AG04449 (cell line): Measurements from ENCODE around the gene SLCO2B1.

Experiments
- CTCF ChIA-PET: fragments of 350-600 bp; formaldehyde crosslinking; extraction: SDS; loops from one replicate; lab custom pipeline; 2021; ENCODE audit warnings: antibody characterized with exemption; lab: Yijun Ruan, JAX
- POLR2A ChIA-PET: fragments of 400-600, 350-600 bp; formaldehyde crosslinking; extraction: SDS; loops from one replicate; lab custom pipeline; 2020; ENCODE audit warnings: antibody characterized with exemption, inconsistent platforms; lab: Yijun Ruan, JAX
- DNase-seq: peaks from one replicate; pipeline ENCODE4 v3.0.0-alpha.2; 2010; ENCODE audit warnings: low read depth, low spot score
- H3K4me3 ChIP-seq: 2 replicates; pipeline ENCODE4 v1.5.1; 2011; ENCODE audit warnings: low read depth, mild to moderate bottlenecking, control low read depth, low read length
- CTCF ChIP-seq: IDR thresholded peaks from one replicate; pipeline ENCODE4 v1.5.1; 2011; ENCODE audit warnings: mild to moderate bottlenecking, moderate library complexity, low read length, control low read depth, inconsistent platforms; ENCODE audit not compliant: insufficient read depth; ENCODE audit errors: missing control alignments

SLCO2B1 gene

GRCh38 chr11:75195167-75195962 is 44.5 kb downstream of the SLCO2B1 start:
- ChIA-PET CTCF (interaction anchor here (0.9 to 3.8 kb wide), 8 partner anchors 10 to 266 kb away, joined by 3 to 47 read pairs (median 4); no protein-coding TSS in a partner anchor), POLR2A (no interaction called here)
- H3K4me3 ChIP-seq = no peak overlapping the region
- no peak for TF ChIP-seq CTCF
- no peak for DNase-seq

GRCh38 chr11:75196426-75196825 is 45.5 kb downstream of the SLCO2B1 start:
- CTCF ChIA-PET = interaction anchor here (1.0 to 3.8 kb wide), 8 partner anchors 9 to 267 kb away, joined by 3 to 47 read pairs (median 4); no protein-coding TSS in a partner anchor
- H3K4me3 ChIP-seq = no peak overlapping the region
- no peak for DNase-seq
- POLR2A ChIA-PET = interaction anchor here (0.7 kb wide), 1 partner anchor 225 kb away, joined by 4 read pairs; no protein-coding TSS in a partner anchor
- no peak for TF ChIP-seq CTCF

- TF ChIP-seq CTCF = no peak
- no peak for DNase-seq
- H3K4me3 ChIP-seq = no peak overlapping the region
- ChIA-PET CTCF (interaction anchor here (3.8 kb wide), 1 partner anchor 7 kb away, joined by 47 read pairs; no protein-coding TSS in a partner anchor), POLR2A (no interaction called here)
Measured at GRCh38 chr11:75197512-75198277, 46.8 kb downstream of the SLCO2B1 start.

GRCh38 chr11:75198278-75198973 is 47.5 kb downstream of the SLCO2B1 start:
- ChIA-PET CTCF (interaction anchor here (20.3 kb wide), 1 partner anchor 46 kb away, joined by 252 read pairs; the partner anchor contains the start of gene TPBGL), POLR2A (no interaction called here)
- no peak for TF ChIP-seq CTCF
- H3K4me3 ChIP-seq = no peak overlapping the region
- no peak for DNase-seq

GRCh38 chr11:75199412-75199955 is 48.6 kb downstream of the SLCO2B1 start:
- ChIA-PET POLR2A (no interaction called here), CTCF (interaction anchor here (0.7 to 20.3 kb wide), 4 partner anchors 45 to 270 kb away, joined by 3 to 252 read pairs (median 3); partner anchors contain the start of gene TPBGL)
- H3K4me3 ChIP-seq = no peak overlapping the region
- TF ChIP-seq CTCF = no peak
- no peak for DNase-seq
